ENCODE measurements around the gene MSMO1. TPM values are rescaled to one million over a fixed set of nuclear protein-coding genes. Genes with fewer than 3 reads are reported as not detected.

Gene MSMO1
- total and polyA plus RNA-seq, 2 of the 8 experiments (the other 6 are each of a cell fraction or from before 2014, with no cell fraction given), result 79.8 to 109 TPM

DNA sequence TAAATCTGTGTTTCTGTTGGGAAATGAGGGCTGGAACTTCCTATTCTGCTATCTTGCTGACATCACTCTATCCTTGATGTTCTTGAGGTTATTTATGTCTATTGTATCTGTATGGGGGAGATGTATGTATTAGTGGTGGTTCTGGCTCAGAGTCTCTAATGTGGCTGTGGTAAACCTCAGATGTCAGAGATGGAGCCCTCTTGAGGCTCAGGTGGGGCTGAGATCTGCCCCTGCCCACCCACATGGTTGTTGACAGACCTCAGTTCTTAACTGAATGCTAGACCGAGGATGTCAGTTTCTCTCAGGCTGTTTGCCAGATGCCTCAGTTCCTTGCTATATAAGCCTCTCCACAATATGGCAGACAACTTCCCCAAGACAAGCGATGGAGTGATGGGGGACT, 48.0 kb downstream of the MSMO1 start:
- no peak overlapping the region for H2AK5ac ChIP-seq (ENCODE audit: low read depth, low read length)
- no peak overlapping the region for H2AFZ ChIP-seq (ENCODE audit: low read length)
- H3K14ac ChIP-seq (ENCODE audit: insufficient read length), result no peak overlapping the region
- DNase-seq (ENCODE audit: low read depth in 1 of 2, low spot score in 2 of 2), result no peak
- no peaks in the 10 kb centered on the region for H3K79me1 ChIP-seq (ENCODE audit: low read depth, low read length)
- no peak overlapping the region for H4K91ac ChIP-seq (replicated peaks; ENCODE audit: insufficient read length, low read length)
- no peak overlapping the region for H3K9ac ChIP-seq (replicated peaks in 1 of 4; ENCODE audit: extremely low read depth in 1 of 4, low read depth in 3 of 4, low read length in 3 of 4)
- no peaks in the 10 kb centered on the region for H4K20me1 ChIP-seq (replicated peaks in 1 of 2; ENCODE audit: control insufficient read depth in 1 of 2, insufficient read depth in 2 of 2, low read length in 2 of 2)
- no peak overlapping the region for H3K4me2 ChIP-seq (ENCODE audit: insufficient read depth in 1 of 2, low read depth in 2 of 2, low read length in 2 of 2)
- CTCF ChIA-PET (ENCODE audit: partially characterized antibody), result interaction anchor here (0.7 to 2.6 kb wide), 5 partner anchors 17 to 244 kb away, joined by 4 to 10 read pairs (median 6); no protein-coding TSS in a partner anchor
- POLR2A ChIA-PET (ENCODE audit: partially characterized antibody), result interaction anchor here (0.9 kb wide), 1 partner anchor 9 kb away, joined by 3 read pairs; no protein-coding TSS in a partner anchor
- no peak overlapping the region for H2BK15ac ChIP-seq (ENCODE audit: low read length)
- H3K27ac ChIP-seq (ENCODE audit: low read depth, low read length), result no peak overlapping the region
- peaks cover 0 to 11% (median 10%) of the 10 kb centered on the region in 4 experiments; a peak in 4 of 7 replicates for H3K27me3 ChIP-seq (replicated peaks in 1 of 4; ENCODE audit: control insufficient read depth in 3 of 4, extremely low read depth in 1 of 4, insufficient read depth in 3 of 4, low read length in 3 of 4)
- H3K9me3 ChIP-seq (ENCODE audit: insufficient read depth in 2 of 2, low read depth in 1 of 2, low read length in 1 of 2), result no peaks in the 10 kb centered on the region
- WGBS, 2 experiments (ENCODE audit: extremely low coverage in 1 of 2, insufficient coverage in 1 of 2, insufficient read length in 1 of 2, insufficient replicate concordance in 2 of 2, low coverage in 1 of 2, low lambda C conversion rate in 2 of 2, missing lambda C conversion rate in 1 of 2), result 82% methylated on average over 2 of the region's 2 CpGs; no CpG with 5 or more reads in 1 of the 2 experiments
- H2BK5ac ChIP-seq (ENCODE audit: low read depth, low read length), result no peak overlapping the region
- H2BK20ac ChIP-seq (ENCODE audit: low read length), result no peak overlapping the region
- no peaks in the 10 kb centered on the region for H3K36me3 ChIP-seq (ENCODE audit: control insufficient read depth in 2 of 4, insufficient read depth in 4 of 4, low read length in 3 of 4)
- no peak overlapping the region for H3K4ac ChIP-seq (replicated peaks; ENCODE audit: insufficient read length, low read depth, low read length)
- H3K4me3 ChIP-seq (ENCODE audit: extremely low read depth in 1 of 4, insufficient read depth in 2 of 4, low read depth in 3 of 4, low read length in 4 of 4), result no peak overlapping the region
- no peaks in the 10 kb centered on the region for H3K79me2 ChIP-seq (ENCODE audit: control insufficient read depth in 1 of 2, insufficient read depth in 2 of 2, low read length in 2 of 2)
- H2BK12ac ChIP-seq (ENCODE audit: low read depth, low read length), result no peak overlapping the region
- H3K18ac ChIP-seq (ENCODE audit: extremely low read depth, low read length), result no peak overlapping the region
- no peak for FAIRE-seq
- no peak overlapping the region for H3K23ac ChIP-seq (ENCODE audit: insufficient read length)
- H4K8ac ChIP-seq (ENCODE audit: extremely low read depth, insufficient read depth, low read length), result no peak overlapping the region
- no peak overlapping the region for H4K5ac ChIP-seq (ENCODE audit: insufficient read length, low read depth, low read length)
- H3K4me1 ChIP-seq (replicated peaks in 1 of 4; ENCODE audit: control insufficient read depth in 3 of 4, insufficient read depth in 4 of 4, low read length in 3 of 4), result peaks cover 0 to 8% (median 3%) of the 10 kb centered on the region in 4 experiments; a peak in 3 of 7 replicates
- H2BK120ac ChIP-seq (replicated peaks; ENCODE audit: low read depth, low read length), result no peak overlapping the region
- peaks cover 11% of the 10 kb centered on the region; the same call in 1 of the 2 replicates for H3K23me2 ChIP-seq (ENCODE audit: low read depth, low read length)
- no peak overlapping the region for H3K56ac ChIP-seq (replicated peaks; ENCODE audit: insufficient read length, low read depth, low read length)
- TF ChIP-seq EP300 (IDR thresholded peaks at IDR 0.05; ENCODE audit: borderline replicate concordance in 1 of 2, low read depth in 2 of 2, low read length in 2 of 2) (no peak), ASH2L (IDR thresholded peaks at IDR 0.05; ENCODE audit: low read length) (no peak), FOSL1 (IDR thresholded peaks at IDR 0.05; ENCODE audit: insufficient read depth, low read depth, low read length) (no peak), CBX8 (IDR thresholded peaks at IDR 0.05; ENCODE audit: borderline replicate concordance, low read depth, low read length) (no peak), SRF (IDR thresholded peaks at IDR 0.05; ENCODE audit: low read depth, low read length) (no peak), TEAD4 (IDR thresholded peaks at IDR 0.05; ENCODE audit: low read depth, low read length) (no peak), POU5F1 (IDR thresholded peaks at IDR 0.05; ENCODE audit: low read depth, low read length) (no peak)
- TF ChIP-seq, protein P1, sequence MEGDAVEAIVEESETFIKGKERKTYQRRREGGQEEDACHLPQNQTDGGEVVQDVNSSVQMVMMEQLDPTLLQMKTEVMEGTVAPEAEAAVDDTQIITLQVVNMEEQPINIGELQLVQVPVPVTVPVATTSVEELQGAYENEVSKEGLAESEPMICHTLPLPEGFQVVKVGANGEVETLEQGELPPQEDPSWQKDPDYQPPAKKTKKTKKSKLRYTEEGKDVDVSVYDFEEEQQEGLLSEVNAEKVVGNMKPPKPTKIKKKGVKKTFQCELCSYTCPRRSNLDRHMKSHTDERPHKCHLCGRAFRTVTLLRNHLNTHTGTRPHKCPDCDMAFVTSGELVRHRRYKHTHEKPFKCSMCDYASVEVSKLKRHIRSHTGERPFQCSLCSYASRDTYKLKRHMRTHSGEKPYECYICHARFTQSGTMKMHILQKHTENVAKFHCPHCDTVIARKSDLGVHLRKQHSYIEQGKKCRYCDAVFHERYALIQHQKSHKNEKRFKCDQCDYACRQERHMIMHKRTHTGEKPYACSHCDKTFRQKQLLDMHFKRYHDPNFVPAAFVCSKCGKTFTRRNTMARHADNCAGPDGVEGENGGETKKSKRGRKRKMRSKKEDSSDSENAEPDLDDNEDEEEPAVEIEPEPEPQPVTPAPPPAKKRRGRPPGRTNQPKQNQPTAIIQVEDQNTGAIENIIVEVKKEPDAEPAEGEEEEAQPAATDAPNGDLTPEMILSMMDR (IDR thresholded peaks at IDR 0.05; ENCODE audit: control extremely low read depth in 1 of 3, insufficient read depth in 1 of 3, low read depth in 1 of 3, low read length in 3 of 3), result no peak
- TF ChIP-seq, protein P2, sequence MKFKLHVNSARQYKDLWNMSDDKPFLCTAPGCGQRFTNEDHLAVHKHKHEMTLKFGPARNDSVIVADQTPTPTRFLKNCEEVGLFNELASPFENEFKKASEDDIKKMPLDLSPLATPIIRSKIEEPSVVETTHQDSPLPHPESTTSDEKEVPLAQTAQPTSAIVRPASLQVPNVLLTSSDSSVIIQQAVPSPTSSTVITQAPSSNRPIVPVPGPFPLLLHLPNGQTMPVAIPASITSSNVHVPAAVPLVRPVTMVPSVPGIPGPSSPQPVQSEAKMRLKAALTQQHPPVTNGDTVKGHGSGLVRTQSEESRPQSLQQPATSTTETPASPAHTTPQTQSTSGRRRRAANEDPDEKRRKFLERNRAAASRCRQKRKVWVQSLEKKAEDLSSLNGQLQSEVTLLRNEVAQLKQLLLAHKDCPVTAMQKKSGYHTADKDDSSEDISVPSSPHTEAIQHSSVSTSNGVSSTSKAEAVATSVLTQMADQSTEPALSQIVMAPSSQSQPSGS (IDR thresholded peaks at IDR 0.05; ENCODE audit: low read length), result no peak
